Osteoblast (primary cell): ENCODE results near the gene LEP. TPM values are rescaled to one million over a fixed set of nuclear protein-coding genes. Genes with fewer than 3 reads are reported as not detected.

Experiments
- DNase-seq: peaks from one replicate; pipeline ENCODE4 v3.0.0; 2011; ENCODE audit warnings: low spot score, mixed read lengths; ENCODE audit not compliant: insufficient read length; ENCODE audit errors: missing footprints
- H2AFZ ChIP-seq: 2 replicates; pipeline ENCODE4 v1.6.0; 2011; ENCODE audit warnings: mild to moderate bottlenecking, low read length
- H3K27ac ChIP-seq: 2 replicates; pipeline ENCODE4 v1.5.1; 2011; ENCODE audit warnings: mild to moderate bottlenecking, low read depth, low read length, moderate library complexity
- H3K27me3 ChIP-seq: 2 replicates; pipeline ENCODE4 v1.6.0; 2012; ENCODE audit warnings: mild to moderate bottlenecking, control low read depth, inconsistent platforms, low read length, moderate library complexity; ENCODE audit not compliant: insufficient read depth
- H3K36me3 ChIP-seq: 2 replicates; pipeline ENCODE4 v1.5.1; 2011; ENCODE audit warnings: mild to moderate bottlenecking, low read length, control low read depth, moderate library complexity; ENCODE audit not compliant: insufficient read depth
- H3K4me1 ChIP-seq: 2 replicates; pipeline ENCODE4 v1.5.1; 2011; ENCODE audit warnings: mild to moderate bottlenecking, low read length, control low read depth, moderate library complexity; ENCODE audit not compliant: insufficient read depth
- H3K4me2 ChIP-seq: 2 replicates; pipeline ENCODE4 v1.6.0; 2011; ENCODE audit warnings: mild to moderate bottlenecking, low read length; ENCODE audit not compliant: insufficient read depth
- H3K4me3 ChIP-seq: fragments of 200-600 bp; sonication (generic); 3 replicates; pipeline ENCODE4 v1.5.1; 2012; ENCODE audit warnings: mild to moderate bottlenecking, low read length, inconsistent platforms; ENCODE audit not compliant: insufficient read depth
- H3K79me2 ChIP-seq: 2 replicates; pipeline ENCODE4 v1.6.0; 2012; ENCODE audit warnings: mild to moderate bottlenecking, low read length, control low read depth, inconsistent platforms; ENCODE audit not compliant: insufficient read depth
- H3K9me3 ChIP-seq: 2 replicates; pipeline ENCODE4 v1.5.1; 2011; ENCODE audit warnings: low read depth, low read length, control low read depth
- H4K20me1 ChIP-seq: 2 replicates; pipeline ENCODE4 v1.6.0; 2012; ENCODE audit warnings: mild to moderate bottlenecking, low read length, control low read depth; ENCODE audit not compliant: insufficient read depth
- CTCF ChIP-seq: IDR thresholded peaks from 2 replicates; pipeline ENCODE4 v1.5.1; 2011; ENCODE audit warnings: mild to moderate bottlenecking, low read depth, low read length, moderate library complexity; ENCODE audit errors: extremely low read depth
- total RNA-seq: library from RNA; depleted of rRNA; stranded (reverse); fragments of >200 nt; gene quantifications from 2 replicates; pipeline ENCODE4 v1.2.3, GENCODE V29; 2012

Gene LEP
- total RNA-seq, 1 donor = 0.36 TPM

DNA sequence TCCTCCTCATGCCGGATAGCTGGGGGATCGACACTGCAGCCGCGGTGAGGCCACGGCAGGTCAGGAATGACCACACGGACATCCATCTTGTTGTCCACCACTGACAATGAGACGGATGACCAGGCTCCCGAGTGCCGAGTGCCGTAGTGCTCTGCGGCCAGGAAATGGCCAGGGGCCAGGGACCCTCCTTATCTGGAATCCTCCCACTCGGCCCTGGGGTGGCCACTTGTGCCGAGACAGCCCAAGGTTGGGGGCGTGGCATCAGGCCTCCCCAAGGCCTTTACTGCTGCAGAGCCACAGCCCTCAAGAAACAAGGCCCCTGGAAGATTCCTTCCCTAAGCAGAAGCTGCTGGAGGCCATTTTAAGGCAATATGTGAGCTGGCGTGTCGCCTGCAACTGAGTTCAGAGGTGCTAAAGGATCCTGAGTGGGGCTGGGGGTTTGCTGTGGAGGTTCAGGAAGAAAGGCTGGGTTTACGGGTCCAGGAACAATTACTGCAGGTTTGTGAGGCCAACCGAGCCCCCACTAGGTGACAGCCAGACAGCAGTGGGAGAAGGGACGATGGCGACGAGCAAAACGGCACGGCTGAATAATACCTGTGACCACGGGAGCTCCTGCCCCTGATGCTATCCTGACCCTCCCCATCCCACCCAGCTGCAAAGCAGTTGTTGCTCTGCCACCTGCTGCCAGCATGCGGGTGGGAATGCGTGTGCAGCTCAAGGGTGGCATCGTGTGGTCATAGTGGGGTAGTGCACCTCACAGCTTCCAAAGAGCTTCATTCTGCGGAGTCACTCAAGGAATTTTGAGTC, 31.6 kb upstream of the LEP start:
- Histone ChIP-seq H3K27me3 (peaks cover 14% of the 10 kb centered on the region), H3K9me3 (no peaks in the 10 kb centered on the region), H3K27ac (no peak overlapping the region), H3K4me1 (no peaks in the 10 kb centered on the region), H3K36me3 (no peaks in the 10 kb centered on the region), H3K4me2 (no peak overlapping the region), H2AFZ (no peak overlapping the region), H4K20me1 (no peaks in the 10 kb centered on the region), H3K4me3 (no peak overlapping the region), H3K79me2 (no peaks in the 10 kb centered on the region)
- TF ChIP-seq CTCF = peak; percentile 97
- peak; percentile 95 for DNase-seq

- DNase-seq = no peak
- TF ChIP-seq CTCF = no peak
- H3K4me2 ChIP-seq = no peak overlapping the region
- H3K4me1 ChIP-seq = peaks cover 4% of the 10 kb centered on the region
- no peaks in the 10 kb centered on the region for H3K36me3 ChIP-seq
- no peak overlapping the region for H2AFZ ChIP-seq
- no peak overlapping the region for H3K4me3 ChIP-seq
- no peak overlapping the region for H3K27ac ChIP-seq
- H3K79me2 ChIP-seq = no peaks in the 10 kb centered on the region
- peaks cover 8% of the 10 kb centered on the region for H3K27me3 ChIP-seq
- no peaks in the 10 kb centered on the region for H3K9me3 ChIP-seq
- H4K20me1 ChIP-seq = no peaks in the 10 kb centered on the region
Measured at GRCh38 chr7:128210036-128210347, 31.1 kb upstream of the LEP start.

GRCh38 chr7:128210590-128211570, 30.2 kb upstream of the LEP start:
- peaks cover 8% of the 10 kb centered on the region for H3K27me3 ChIP-seq
- no peak for TF ChIP-seq CTCF

DNA sequence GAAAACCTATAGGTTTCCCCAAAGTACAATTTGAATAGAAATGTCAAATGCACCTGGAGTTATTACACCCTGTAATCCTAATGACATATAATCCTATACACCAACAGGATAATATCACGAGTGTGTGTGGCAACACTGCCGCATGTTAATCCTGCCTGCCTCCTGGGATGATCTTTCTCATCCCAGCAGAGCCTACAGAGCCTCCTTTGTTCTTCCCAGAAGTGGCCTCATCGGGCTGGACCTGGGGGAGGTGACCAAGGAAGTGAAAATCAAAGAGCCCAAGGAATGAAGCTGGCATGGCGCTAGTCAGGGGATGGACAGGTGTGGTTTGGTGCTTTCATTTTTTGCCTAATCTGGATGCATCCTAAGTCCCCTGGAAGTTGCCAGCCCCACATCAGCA, 29.5 kb upstream of the LEP start:
- no peaks in the 10 kb centered on the region for H3K79me2 ChIP-seq
- H2AFZ ChIP-seq = no peak overlapping the region
- H3K9me3 ChIP-seq = no peaks in the 10 kb centered on the region
- no peaks in the 10 kb centered on the region for H4K20me1 ChIP-seq
- DNase-seq = peak; percentile 75
- no peak overlapping the region for H3K4me2 ChIP-seq
- H3K27me3 ChIP-seq = peaks cover 7% of the 10 kb centered on the region
- no peak overlapping the region for H3K27ac ChIP-seq
- no peak overlapping the region for H3K4me3 ChIP-seq
- no peak for TF ChIP-seq CTCF
- H3K36me3 ChIP-seq = no peaks in the 10 kb centered on the region
- H3K4me1 ChIP-seq = peaks cover 16% of the 10 kb centered on the region

More at GRCh38 chr7:128210590-128211570, 30.2 kb upstream of the LEP start:
- no peaks in the 10 kb centered on the region for H3K79me2 ChIP-seq
- no peak overlapping the region for H3K4me3 ChIP-seq
- no peaks in the 10 kb centered on the region for H4K20me1 ChIP-seq
- H3K36me3 ChIP-seq = no peaks in the 10 kb centered on the region
- H2AFZ ChIP-seq = no peak overlapping the region
- peaks cover 13% of the 10 kb centered on the region for H3K4me1 ChIP-seq
- no peak overlapping the region for H3K4me2 ChIP-seq
- no peak for DNase-seq
- no peak overlapping the region for H3K27ac ChIP-seq
- no peaks in the 10 kb centered on the region for H3K9me3 ChIP-seq
